ENCODE measurements around the gene ACSS2.

ACSS2 gene

DNA sequence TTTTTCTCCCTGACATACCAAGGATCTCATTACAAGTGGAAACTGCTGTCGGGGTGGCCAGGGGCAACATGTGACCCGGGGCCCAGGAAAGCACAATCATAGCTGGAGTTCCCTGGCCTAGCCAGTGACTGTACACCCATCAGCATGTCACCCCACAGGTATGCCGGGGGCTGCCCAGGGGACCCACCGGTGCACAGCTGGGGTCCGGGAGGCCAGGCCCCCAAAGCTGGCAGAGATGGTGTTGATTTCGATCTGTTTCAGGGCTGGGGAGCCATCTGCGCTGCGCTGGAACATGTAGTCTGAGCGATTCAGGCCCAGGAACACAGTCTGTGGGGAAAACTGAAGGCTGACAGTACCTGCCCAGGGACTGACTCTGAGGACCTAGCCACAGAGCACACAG lies 65.9 kb downstream of the ACSS2 start:
- no peak overlapping the region for H3K27ac Mint-ChIP-seq
- peaks cover 6% of the 10 kb centered on the region for H3K4me1 Mint-ChIP-seq
- DNase-seq (no peak), ATAC-seq (no peak)
- no peaks in the 10 kb centered on the region for H3K9me3 Mint-ChIP-seq
- peaks cover 23% of the 10 kb centered on the region for H3K36me3 Mint-ChIP-seq (ENCODE audit: low read depth)
- H3K4me3 Mint-ChIP-seq: no peak overlapping the region
- no peaks in the 10 kb centered on the region for H3K27me3 Mint-ChIP-seq

DNA sequence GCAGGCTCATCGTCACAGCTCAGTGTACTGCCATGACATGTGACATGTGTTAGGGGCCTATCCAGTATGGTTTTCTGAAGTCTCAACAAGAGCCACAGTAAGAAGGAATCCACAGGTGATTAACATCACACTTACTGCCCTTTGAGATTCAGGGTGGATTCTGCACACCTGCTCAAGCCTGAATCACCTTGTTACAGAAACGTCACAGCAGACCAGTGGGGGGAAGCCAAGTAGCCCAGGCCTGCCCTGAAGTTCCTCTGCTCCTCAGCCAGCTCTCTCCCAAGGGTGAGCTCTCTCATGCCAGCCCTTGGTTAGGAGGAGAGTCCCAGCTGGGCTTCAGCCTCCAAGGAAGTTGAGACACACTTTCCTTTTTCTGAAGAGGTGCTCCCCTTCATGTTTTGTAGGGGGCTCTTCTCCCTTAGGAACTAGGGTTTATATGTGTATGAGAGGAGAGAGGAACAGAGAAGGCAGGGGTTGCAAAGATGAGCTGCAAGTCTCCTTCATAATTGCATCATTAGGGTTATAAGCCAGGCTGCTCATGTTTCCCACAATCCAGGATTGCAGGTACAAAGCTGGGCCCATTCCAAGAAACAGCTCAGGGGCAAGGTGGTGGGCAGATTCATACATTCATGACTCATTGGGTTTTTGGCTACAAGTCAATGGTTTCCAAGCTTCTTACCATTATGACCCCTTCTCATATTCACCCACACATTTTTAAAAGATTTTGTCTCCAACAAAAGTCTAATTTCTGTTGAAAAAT lies 67.6 kb downstream of the ACSS2 start:
- H3K27me3 Mint-ChIP-seq: no peaks in the 10 kb centered on the region
- H3K4me3 Mint-ChIP-seq: no peak overlapping the region
- H3K9me3 Mint-ChIP-seq: no peaks in the 10 kb centered on the region
- peaks cover 6% of the 10 kb centered on the region for H3K4me1 Mint-ChIP-seq
- no peak for ATAC-seq
- H3K27ac Mint-ChIP-seq: peak overlapping the region; percentile 55
- peaks cover 20% of the 10 kb centered on the region for H3K36me3 Mint-ChIP-seq (ENCODE audit: low read depth)
- DNase-seq: no peak

GRCh38 chr20:34945315-34946077 lies 69.1 kb downstream of the ACSS2 start:
- H3K4me1 Mint-ChIP-seq: peaks cover 6% of the 10 kb centered on the region
- no peaks in the 10 kb centered on the region for H3K9me3 Mint-ChIP-seq
- no peak for ATAC-seq
- H3K36me3 Mint-ChIP-seq (ENCODE audit: low read depth): peaks cover 18% of the 10 kb centered on the region
- H3K27ac Mint-ChIP-seq: no peak overlapping the region
- no peaks in the 10 kb centered on the region for H3K27me3 Mint-ChIP-seq
- DNase-seq: no peak
- no peak overlapping the region for H3K4me3 Mint-ChIP-seq

DNA sequence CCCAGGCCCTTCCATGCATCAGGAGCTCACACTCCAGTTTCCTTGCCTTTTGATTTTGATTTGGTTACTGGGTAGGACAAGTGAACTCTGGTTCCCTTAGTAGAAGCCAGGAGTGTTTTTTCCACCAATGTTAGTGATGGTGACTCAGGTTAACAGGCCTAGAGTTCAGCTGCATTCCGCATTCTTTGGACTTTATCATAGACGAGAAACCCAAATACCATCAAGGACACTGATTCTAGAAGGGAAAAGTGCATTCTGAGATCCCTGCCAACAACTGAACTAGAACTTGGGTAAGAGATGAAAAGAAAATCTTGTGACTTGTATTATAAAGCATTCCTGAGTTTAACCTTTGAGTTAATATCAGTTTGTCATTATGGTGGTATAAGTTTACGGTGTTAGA lies 70.2 kb downstream of the ACSS2 start:
- DNase-seq: no peak
- Mint-ChIP-seq H3K4me3 (no peak overlapping the region), H3K36me3 (ENCODE audit: low read depth) (peaks cover 15% of the 10 kb centered on the region), H3K4me1 (peaks cover 6% of the 10 kb centered on the region), H3K27me3 (no peaks in the 10 kb centered on the region), H3K27ac (no peak overlapping the region), H3K9me3 (no peaks in the 10 kb centered on the region)
- ATAC-seq: no peak

- DNase-seq (no peak), ATAC-seq (no peak)
- no peaks in the 10 kb centered on the region for H3K27me3 Mint-ChIP-seq
- H3K4me3 Mint-ChIP-seq: no peak overlapping the region
- H3K36me3 Mint-ChIP-seq (ENCODE audit: low read depth): peaks cover 15% of the 10 kb centered on the region
- H3K27ac Mint-ChIP-seq: no peak overlapping the region
- H3K9me3 Mint-ChIP-seq: no peaks in the 10 kb centered on the region
- peaks cover 6% of the 10 kb centered on the region for H3K4me1 Mint-ChIP-seq
Measured at GRCh38 chr20:34947336-34947735, 70.9 kb downstream of the ACSS2 start.

DNA sequence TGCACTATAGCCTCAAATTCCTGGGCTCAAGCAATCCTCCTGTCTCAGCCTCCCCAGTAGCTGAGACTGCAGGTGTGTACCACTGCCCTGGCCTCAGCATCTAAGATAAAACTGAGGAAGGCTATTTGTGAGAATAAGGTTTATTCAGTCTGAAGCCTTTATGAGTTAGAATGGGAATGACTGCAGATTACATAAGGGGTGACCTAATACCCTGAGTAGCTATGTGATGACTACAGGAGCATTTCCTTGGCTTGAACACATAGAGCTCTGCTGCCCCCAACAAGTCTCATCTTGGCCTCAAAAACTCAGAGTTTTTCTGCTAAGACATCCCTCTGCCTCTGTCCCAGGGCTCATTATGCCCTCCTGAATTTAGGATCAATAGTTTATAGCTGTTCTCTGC lies 71.6 kb downstream of the ACSS2 start:
- Mint-ChIP-seq H3K36me3 (ENCODE audit: low read depth) (peaks cover 15% of the 10 kb centered on the region), H3K9me3 (no peaks in the 10 kb centered on the region), H3K27me3 (no peaks in the 10 kb centered on the region), H3K27ac (no peak overlapping the region), H3K4me3 (no peak overlapping the region), H3K4me1 (peaks cover 6% of the 10 kb centered on the region)
- DNase-seq: no peak
- ATAC-seq: no peak

- H3K36me3 Mint-ChIP-seq (ENCODE audit: low read depth): peaks cover 15% of the 10 kb centered on the region
- H3K27ac Mint-ChIP-seq: no peak overlapping the region
Measured at GRCh38 chr20:34949120-34949519, 72.7 kb downstream of the ACSS2 start.

GRCh38 chr20:34951252-34951651 lies 74.8 kb downstream of the ACSS2 start:
- no peak overlapping the region for H3K27ac Mint-ChIP-seq
- DNase-seq (no peak), ATAC-seq (no peak)
- peaks cover 7% of the 10 kb centered on the region for H3K36me3 Mint-ChIP-seq (ENCODE audit: low read depth)
- no peaks in the 10 kb centered on the region for H3K27me3 Mint-ChIP-seq
- H3K4me3 Mint-ChIP-seq: no peak overlapping the region
- H3K4me1 Mint-ChIP-seq: peaks cover 18% of the 10 kb centered on the region
- H3K9me3 Mint-ChIP-seq: no peaks in the 10 kb centered on the region

More at GRCh38 chr20:34949120-34949519, 72.7 kb downstream of the ACSS2 start:
- ATAC-seq: no peak
- no peaks in the 10 kb centered on the region for H3K9me3 Mint-ChIP-seq
- H3K4me1 Mint-ChIP-seq: peaks cover 4% of the 10 kb centered on the region
- H3K27me3 Mint-ChIP-seq: no peaks in the 10 kb centered on the region
- no peak overlapping the region for H3K4me3 Mint-ChIP-seq
- no peak for DNase-seq

DNA sequence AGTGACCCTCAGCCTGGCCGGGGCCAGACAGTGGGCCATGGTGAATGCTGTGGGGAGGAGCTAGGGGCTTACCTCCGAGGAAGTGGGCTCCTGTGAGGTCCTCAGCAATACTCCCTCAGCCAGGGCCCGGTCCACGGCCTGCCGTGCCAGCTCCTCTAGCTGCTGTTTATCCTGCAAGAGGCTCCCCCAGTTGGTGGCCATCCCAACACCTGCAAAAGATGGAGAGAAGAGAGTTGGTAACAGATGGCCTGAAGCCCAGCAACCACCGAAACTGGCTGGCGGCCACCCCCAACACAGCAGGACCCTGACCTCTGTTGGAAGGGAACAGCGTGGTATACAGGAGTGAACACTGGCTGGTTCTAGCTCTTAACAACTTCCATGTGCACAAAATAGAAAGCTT lies 75.2 kb downstream of the ACSS2 start:
- H3K27ac Mint-ChIP-seq: no peak overlapping the region
- peaks cover 7% of the 10 kb centered on the region for H3K36me3 Mint-ChIP-seq (ENCODE audit: low read depth)
- ATAC-seq: no peak
- peaks cover 21% of the 10 kb centered on the region for H3K4me1 Mint-ChIP-seq
- no peaks in the 10 kb centered on the region for H3K27me3 Mint-ChIP-seq
- no peak overlapping the region for H3K4me3 Mint-ChIP-seq
- no peak for DNase-seq
- H3K9me3 Mint-ChIP-seq: no peaks in the 10 kb centered on the region

GRCh38 chr20:34952671-34953070 lies 76.3 kb downstream of the ACSS2 start:
- no peak for DNase-seq
- no peak for ATAC-seq
- no peaks in the 10 kb centered on the region for H3K27me3 Mint-ChIP-seq
- no peaks in the 10 kb centered on the region for H3K9me3 Mint-ChIP-seq
- H3K36me3 Mint-ChIP-seq (ENCODE audit: low read depth): peaks cover 7% of the 10 kb centered on the region
- no peak overlapping the region for H3K4me3 Mint-ChIP-seq
- H3K27ac Mint-ChIP-seq: no peak overlapping the region
- H3K4me1 Mint-ChIP-seq: peaks cover 21% of the 10 kb centered on the region

GRCh38 chr20:34953960-34954359 lies 77.5 kb downstream of the ACSS2 start:
- no peak for ATAC-seq
- Mint-ChIP-seq H3K4me3 (no peak overlapping the region), H3K27ac (no peak overlapping the region), H3K36me3 (ENCODE audit: low read depth) (peaks cover 7% of the 10 kb centered on the region), H3K27me3 (no peaks in the 10 kb centered on the region), H3K9me3 (no peaks in the 10 kb centered on the region), H3K4me1 (peaks cover 21% of the 10 kb centered on the region)
- DNase-seq: no peak

GRCh38 chr20:34954904-34955230 lies 78.5 kb downstream of the ACSS2 start:
- H3K4me3 Mint-ChIP-seq: peak overlapping the region; percentile 99
- H3K4me1 Mint-ChIP-seq: peaks cover 21% of the 10 kb centered on the region
- peak overlapping the region; percentile 99 for H3K27ac Mint-ChIP-seq
- peaks cover 6% of the 10 kb centered on the region for H3K36me3 Mint-ChIP-seq (ENCODE audit: low read depth)
- DNase-seq: no peak
- no peaks in the 10 kb centered on the region for H3K27me3 Mint-ChIP-seq
- no peaks in the 10 kb centered on the region for H3K9me3 Mint-ChIP-seq
- ATAC-seq: no peak

- peaks cover 21% of the 10 kb centered on the region for H3K4me1 Mint-ChIP-seq
- DNase-seq: peak; percentile 99
Measured at GRCh38 chr20:34955231-34956040, 79.0 kb downstream of the ACSS2 start, which contains the start of the genes GSS and MYH7B. GSS (minus strand) TSS chr20:34955806; CDS start chr20:34951852, 3,954 bp downstream. MYH7B (plus strand) TSS chr20:34955868; CDS start chr20:34978006, 22,138 bp downstream.

DNA sequence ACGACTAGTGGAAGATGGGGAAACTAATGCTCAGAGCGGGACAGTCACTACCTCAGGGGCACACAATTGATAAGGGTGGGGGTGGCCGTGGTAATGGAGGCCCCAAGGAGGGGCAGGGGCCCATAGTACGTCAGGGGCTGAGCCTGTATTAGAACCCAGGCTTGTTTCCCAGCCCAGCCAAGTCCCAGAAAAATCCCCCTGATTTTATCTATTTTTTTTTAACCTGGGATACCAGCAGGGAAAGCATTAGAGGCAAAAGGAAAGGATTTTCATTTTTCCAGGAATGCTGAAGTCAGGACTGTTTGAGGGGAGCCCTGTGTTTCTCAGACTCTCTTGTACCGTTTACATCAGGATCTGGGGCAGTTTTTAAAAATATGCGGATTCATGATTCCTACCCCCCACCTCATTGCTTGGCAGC lies 79.6 kb downstream of the ACSS2 start:
- DNase-seq (no peak), ATAC-seq (no peak)
- H3K27me3 Mint-ChIP-seq: no peaks in the 10 kb centered on the region
- H3K9me3 Mint-ChIP-seq: no peaks in the 10 kb centered on the region
- H3K27ac Mint-ChIP-seq: peak overlapping the region; percentile 99
- peaks cover 21% of the 10 kb centered on the region for H3K4me1 Mint-ChIP-seq
- peaks cover 2% of the 10 kb centered on the region for H3K36me3 Mint-ChIP-seq (ENCODE audit: low read depth)
- peak overlapping the region; percentile 99 for H3K4me3 Mint-ChIP-seq

More at GRCh38 chr20:34955231-34956040, 79.0 kb downstream of the ACSS2 start, which contains the start of the genes GSS and MYH7B:
- Mint-ChIP-seq H3K4me3 (peak within 1 kb of the TSS; percentile 99), H3K27ac (peak within 1 kb of the TSS; percentile 99), H3K9me3 (no peaks in the 10 kb centered on the region), H3K36me3 (ENCODE audit: low read depth) (peaks cover 2% of the 10 kb centered on the region), H3K27me3 (no peaks in the 10 kb centered on the region)
- ATAC-seq: peak; percentile 98
